ENCODE results near the gene CMC1. TPM values are rescaled to one million over a fixed set of nuclear protein-coding genes. Genes with fewer than 3 reads are reported as not detected.
A peak's percentile ranks its signal among the peaks of the same experiment; 100 is the strongest.
"Not testable (repeated sequence)": the region's sequence is repeated elsewhere in the genome, so short reads cannot be mapped to it uniquely, and the experiment has no call there.

The CMC1 gene
- total and polyA plus RNA-seq, 12 donors, result 16.9 to 68.6 (median 27.4) TPM

- Histone ChIP-seq H3K27me3 (no peaks in the 10 kb centered on the region), H3K27ac (no peak overlapping the region), H3K36me3 (peaks cover 0 to 40% (median 0%) of the 10 kb centered on the region in 9 donors), H3K4me3 (no peak overlapping the region), H3K4me1 (peaks cover 0 to 6% (median 0%) of the 10 kb centered on the region in 9 donors), H3K9me3 (no peaks in the 10 kb centered on the region)
- intact Hi-C loops (cut with DNase I), result no loop called here
- no peak for DNase-seq
- no peak for ATAC-seq
- TF ChIP-seq CTCF (IDR thresholded peaks at IDR 0.05), result no peak
Measured at GRCh38 chr3:28262001-28262400, 20.6 kb downstream of the CMC1 start.

GRCh38 chr3:28265641-28266040, 24.2 kb downstream of the CMC1 start:
- H3K36me3 ChIP-seq, result peaks cover 0 to 61% (median 5%) of the 10 kb centered on the region in 9 donors
- intact Hi-C loops (cut with DNase I), result no loop called here
- DNase-seq (no peak), ATAC-seq (no peak)
- H3K4me1 ChIP-seq, result peaks cover 0 to 6% (median 0%) of the 10 kb centered on the region in 9 donors
- H3K27ac ChIP-seq, result no peak overlapping the region
- H3K4me3 ChIP-seq, result no peak overlapping the region
- no peak for TF ChIP-seq CTCF (IDR thresholded peaks at IDR 0.05)
- no peaks in the 10 kb centered on the region for H3K27me3 ChIP-seq
- peaks cover 0 to 9% (median 0%) of the 10 kb centered on the region in 11 donors for H3K9me3 ChIP-seq

GRCh38 chr3:28267984-28268849, 26.8 kb downstream of the CMC1 start:
- Histone ChIP-seq H3K9me3 (peaks cover 0 to 27% (median 6%) of the 10 kb centered on the region in 11 donors), H3K4me3 (no peak overlapping the region), H3K27ac (no peak overlapping the region), H3K27me3 (no peaks in the 10 kb centered on the region), H3K4me1 (peaks cover 0 to 3% (median 0%) of the 10 kb centered on the region in 9 donors), H3K36me3 (peaks cover 0 to 79% (median 12%) of the 10 kb centered on the region in 9 donors)
- DNase-seq (no peak), ATAC-seq (peak in 2 of 8 donors; percentile 30 to 31)
- 49 to 57% methylated on average over 5 of the region's 5 CpGs for WGBS, 2 donors
- intact Hi-C loops (cut with DNase I), result no loop called here
- TF ChIP-seq CTCF (IDR thresholded peaks at IDR 0.05), result peak in 1 of 9 donors; percentile 9

- WGBS, 2 donors, result 84 to 86% methylated on average over 1 of the region's 1 CpG
- Histone ChIP-seq H3K4me3 (no peak overlapping the region), H3K27ac (no peak overlapping the region), H3K9me3 (peaks cover 0 to 35% (median 14%) of the 10 kb centered on the region in 11 donors), H3K4me1 (peaks cover 0 to 3% (median 0%) of the 10 kb centered on the region in 9 donors), H3K27me3 (no peaks in the 10 kb centered on the region), H3K36me3 (peaks cover 0 to 79% (median 20%) of the 10 kb centered on the region in 9 donors)
- ATAC-seq (no peak), DNase-seq (no peak)
- TF ChIP-seq CTCF (IDR thresholded peaks at IDR 0.05), result no peak
- intact Hi-C loops (cut with DNase I), result no loop called here
Measured at GRCh38 chr3:28268989-28269388, 27.6 kb downstream of the CMC1 start.

GRCh38 chr3:28269884-28270283, 28.5 kb downstream of the CMC1 start:
- ATAC-seq; H3K27me3 ChIP-seq; intact Hi-C loops (cut with DNase I); DNase-seq; H3K4me3 ChIP-seq; H3K4me1 ChIP-seq; H3K27ac ChIP-seq: not testable (repeated sequence)
- 98 to 99% methylated on average over 2 of the region's 2 CpGs for WGBS, 2 donors
- Histone ChIP-seq H3K36me3 (peaks cover 0 to 79% (median 22%) of the 10 kb centered on the region in 9 donors), H3K9me3 (peaks cover 0 to 44% (median 18%) of the 10 kb centered on the region in 11 donors)
